Peyer's patch (tissue), 4 donors: ENCODE measurements around the gene UGT1A10. TPM values are rescaled to one million over a fixed set of nuclear protein-coding genes. Genes with fewer than 3 reads are reported as not detected.
"Not testable (repeated sequence)": the region's sequence is repeated elsewhere in the genome, so short reads cannot be mapped to it uniquely, and the experiment has no call there.

Experiments used
- DNase-seq, 3 donors: peaks; one replicate each; pipeline ENCODE4 v3.0.0-alpha.2; 2017 to 2019
- H3K27ac ChIP-seq, 4 donors: fragments of 200-600 bp; sonication (generic); one replicate each; pipeline ENCODE4 v1.5.1; 2016 to 2019
- H3K27me3 ChIP-seq, 2 donors: fragments of 200-600 bp; sonication (generic); one replicate each; pipeline ENCODE4 v1.5.1; 2019
- H3K36me3 ChIP-seq, 3 donors: fragments of 200-600 bp; sonication (generic); one replicate each; pipeline ENCODE4 v1.5.1; 2016 to 2019
- H3K4me1 ChIP-seq, 4 donors: fragments of 200-600 bp; sonication (generic); one replicate each; pipeline ENCODE4 v1.5.1; 2016 to 2019
- H3K4me3 ChIP-seq, 4 donors: fragments of 200-600 bp; sonication (generic); 1 replicate in 3 of 4; 2 replicates in 1 of 4; pipeline ENCODE4 v1.5.1; 2016 to 2019; ENCODE audit warnings: mild to moderate bottlenecking in 1 of 4
- H3K9me3 ChIP-seq, 4 donors: fragments of 200-600 bp; sonication (generic); one replicate each; pipeline ENCODE4 v1.5.1; 2016 to 2019; ENCODE audit warnings: mild to moderate bottlenecking in 1 of 4
- POLR2A ChIP-seq, 2 donors: fragments of 450-650 bp; IDR thresholded peaks; one replicate each; pipeline ENCODE4 v1.5.1; 2017; ENCODE audit warnings: antibody characterized with exemption in 2 of 2, mild to moderate bottlenecking in 2 of 2, moderate library complexity in 2 of 2
- total RNA-seq, 4 donors: library from RNA; depleted of rRNA; stranded (reverse); fragments of >200 nt; gene quantifications; one replicate each; pipeline ENCODE4 v1.1.0, GENCODE V29; 2016
- TF ChIP-seq, protein P1 (sequence below), 6 experiments: fragments of 450-650 bp in 4 of 6; fragments of 200-600 bp in 2 of 6; sonication (generic) in 1 of 6; IDR thresholded peaks; one replicate each; pipeline ENCODE4 v1.5.1; 2017 to 2019; ENCODE audit warnings: antibody characterized with exemption in 6 of 6, mild to moderate bottlenecking in 3 of 6, moderate library complexity in 1 of 6

UGT1A10 gene
- total RNA-seq, 4 donors from 2014 or later = 19.0 to 168 (median 71.8) TPM

- no peaks in the 10 kb centered on the region for H3K9me3 ChIP-seq
- no peak overlapping the region for H3K4me3 ChIP-seq
- H3K36me3 ChIP-seq = no peaks in the 10 kb centered on the region
- peaks cover 0 to 31% (median 0%) of the 10 kb centered on the region in 4 donors for H3K4me1 ChIP-seq
- no peaks in the 10 kb centered on the region for H3K27me3 ChIP-seq
- no peak overlapping the region for H3K27ac ChIP-seq
- DNase-seq = no peak
- TF ChIP-seq, protein P1, sequence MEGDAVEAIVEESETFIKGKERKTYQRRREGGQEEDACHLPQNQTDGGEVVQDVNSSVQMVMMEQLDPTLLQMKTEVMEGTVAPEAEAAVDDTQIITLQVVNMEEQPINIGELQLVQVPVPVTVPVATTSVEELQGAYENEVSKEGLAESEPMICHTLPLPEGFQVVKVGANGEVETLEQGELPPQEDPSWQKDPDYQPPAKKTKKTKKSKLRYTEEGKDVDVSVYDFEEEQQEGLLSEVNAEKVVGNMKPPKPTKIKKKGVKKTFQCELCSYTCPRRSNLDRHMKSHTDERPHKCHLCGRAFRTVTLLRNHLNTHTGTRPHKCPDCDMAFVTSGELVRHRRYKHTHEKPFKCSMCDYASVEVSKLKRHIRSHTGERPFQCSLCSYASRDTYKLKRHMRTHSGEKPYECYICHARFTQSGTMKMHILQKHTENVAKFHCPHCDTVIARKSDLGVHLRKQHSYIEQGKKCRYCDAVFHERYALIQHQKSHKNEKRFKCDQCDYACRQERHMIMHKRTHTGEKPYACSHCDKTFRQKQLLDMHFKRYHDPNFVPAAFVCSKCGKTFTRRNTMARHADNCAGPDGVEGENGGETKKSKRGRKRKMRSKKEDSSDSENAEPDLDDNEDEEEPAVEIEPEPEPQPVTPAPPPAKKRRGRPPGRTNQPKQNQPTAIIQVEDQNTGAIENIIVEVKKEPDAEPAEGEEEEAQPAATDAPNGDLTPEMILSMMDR (IDR thresholded peaks at IDR 0.05) = no peak
- TF ChIP-seq POLR2A (IDR thresholded peaks at IDR 0.05) = no peak
Observed at GRCh38 chr2:233693963-233694362, 57.7 kb downstream of the UGT1A10 start.

GRCh38 chr2:233698740-233699139 is 62.5 kb downstream of the UGT1A10 start:
- H3K27ac ChIP-seq = no peak overlapping the region
- no peaks in the 10 kb centered on the region for H3K36me3 ChIP-seq
- TF ChIP-seq POLR2A (IDR thresholded peaks at IDR 0.05) = no peak
- TF ChIP-seq, protein P1 (IDR thresholded peaks at IDR 0.05) = no peak
- H3K9me3 ChIP-seq = no peaks in the 10 kb centered on the region
- DNase-seq = no peak
- no peaks in the 10 kb centered on the region for H3K27me3 ChIP-seq
- no peak overlapping the region for H3K4me3 ChIP-seq
- H3K4me1 ChIP-seq = peaks cover 0 to 8% (median 0%) of the 10 kb centered on the region in 4 donors

DNA sequence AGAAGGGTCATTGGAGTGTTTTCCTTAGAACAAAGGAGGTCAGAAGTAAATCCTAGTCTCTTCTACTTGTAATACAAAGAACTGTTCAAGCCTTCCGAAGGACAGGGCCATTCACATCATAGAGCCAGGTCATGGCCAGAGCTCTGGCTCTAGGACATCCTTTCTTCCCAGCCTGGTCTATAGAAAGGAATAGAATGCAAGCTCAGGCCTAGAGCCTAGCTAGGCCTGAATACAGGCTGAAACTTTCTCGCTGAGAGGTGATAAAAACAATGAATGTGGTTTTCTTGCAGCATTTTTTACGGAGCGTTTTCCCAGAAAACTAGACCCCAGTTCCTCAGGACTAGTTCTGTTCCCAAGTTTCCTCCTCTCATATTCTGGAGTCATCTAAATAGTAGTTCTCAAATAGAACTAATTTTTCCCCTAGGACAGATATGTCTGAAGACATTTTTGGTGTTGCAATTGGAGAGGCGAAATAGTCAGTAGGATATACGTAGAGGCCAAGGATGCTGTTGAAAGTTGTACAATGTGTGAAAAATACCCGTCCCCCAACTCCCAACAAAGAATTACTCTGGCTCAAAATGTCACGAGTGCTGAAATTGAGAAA is 63.3 kb downstream of the UGT1A10 start:
- H3K9me3 ChIP-seq = no peaks in the 10 kb centered on the region
- no peaks in the 10 kb centered on the region for H3K36me3 ChIP-seq
- TF ChIP-seq, protein P1 (IDR thresholded peaks at IDR 0.05) = no peak
- TF ChIP-seq POLR2A (IDR thresholded peaks at IDR 0.05) = no peak
- peak overlapping the region in 2 of 4 donors; percentile 40 to 48 for H3K27ac ChIP-seq
- H3K4me1 ChIP-seq = peaks cover 0 to 3% (median 0%) of the 10 kb centered on the region in 4 donors
- DNase-seq = no peak
- no peak overlapping the region for H3K4me3 ChIP-seq
- no peaks in the 10 kb centered on the region for H3K27me3 ChIP-seq

DNA sequence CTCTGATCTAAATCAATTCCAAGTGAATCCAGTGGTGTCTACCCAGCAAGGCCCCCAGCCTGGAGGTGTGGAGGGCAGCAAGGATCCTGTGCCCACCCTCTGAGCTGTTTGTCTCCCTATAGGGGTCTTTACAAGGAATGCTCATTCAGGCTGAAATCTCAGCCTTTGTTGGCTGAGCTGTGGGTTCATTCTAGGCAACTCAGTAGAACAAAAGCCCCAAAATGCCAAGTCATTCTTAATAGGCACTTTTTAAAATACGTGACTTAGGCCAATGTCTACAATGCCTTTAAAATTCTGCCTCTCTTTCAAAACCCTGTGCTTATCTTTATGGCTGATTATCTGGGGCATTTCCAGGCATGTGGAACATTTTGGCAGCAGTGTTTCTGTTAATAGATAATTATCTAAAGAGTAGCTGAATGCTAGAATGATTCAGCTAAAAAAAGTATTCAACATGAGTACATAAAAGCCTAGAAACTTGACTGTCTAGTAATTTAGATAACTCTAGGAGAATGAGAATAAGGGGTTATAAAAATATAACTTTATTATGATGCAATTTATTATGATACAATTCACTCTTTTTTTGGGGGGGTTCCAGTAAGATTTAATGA is 63.9 kb downstream of the UGT1A10 start:
- Histone ChIP-seq H3K9me3 (no peaks in the 10 kb centered on the region), H3K27ac (peak overlapping the region in 2 of 4 donors; percentile 40 to 48), H3K27me3 (no peaks in the 10 kb centered on the region), H3K4me1 (peaks cover 0 to 3% (median 0%) of the 10 kb centered on the region in 4 donors), H3K4me3 (no peak overlapping the region), H3K36me3 (no peaks in the 10 kb centered on the region)
- DNase-seq = no peak
- TF ChIP-seq, protein P1 (IDR thresholded peaks at IDR 0.05) = no peak
- TF ChIP-seq POLR2A (IDR thresholded peaks at IDR 0.05) = no peak

DNA sequence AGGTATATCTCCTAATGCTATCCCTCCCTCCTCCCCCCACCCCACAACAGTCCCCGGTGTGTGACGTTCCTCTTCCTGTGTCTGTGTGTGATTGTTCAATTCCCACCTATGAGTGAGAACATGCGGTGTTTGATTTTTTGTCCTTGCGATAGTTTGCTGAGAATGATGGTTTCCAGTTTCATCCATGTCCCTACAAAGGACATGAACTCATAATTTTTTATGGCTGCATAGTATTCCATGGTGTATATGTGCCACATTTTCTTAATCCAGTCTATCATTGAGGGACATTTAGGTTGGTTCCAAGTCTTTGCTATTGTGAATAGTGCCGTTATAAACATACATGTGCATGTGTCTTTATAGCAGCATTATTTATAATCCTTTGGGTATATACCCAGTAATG is 64.6 kb downstream of the UGT1A10 start:
- not testable (repeated sequence) for H3K4me1 ChIP-seq, H3K27me3 ChIP-seq, H3K4me3 ChIP-seq, H3K36me3 ChIP-seq, H3K9me3 ChIP-seq, DNase-seq, H3K27ac ChIP-seq

DNA sequence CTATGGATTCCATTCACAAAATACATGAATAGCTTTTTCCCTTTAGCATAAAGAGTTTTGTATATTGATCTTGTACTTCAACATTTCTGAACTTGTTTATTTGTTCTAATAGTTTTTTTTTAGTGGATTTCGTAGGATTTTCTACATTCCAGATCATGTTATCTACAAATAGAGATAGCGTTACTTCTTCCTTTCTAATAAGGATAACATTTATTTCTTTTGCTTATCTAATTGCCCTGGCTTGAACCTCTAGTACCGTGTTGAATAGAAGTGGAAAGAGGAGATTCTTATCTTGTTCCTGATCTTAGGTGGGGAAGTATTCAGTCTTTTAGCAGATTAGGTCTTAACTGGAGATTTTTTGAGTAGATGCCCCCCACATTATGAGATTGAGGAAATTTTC is 66.0 kb downstream of the UGT1A10 start:
- Histone ChIP-seq H3K9me3 (no peaks in the 10 kb centered on the region), H3K36me3 (no peaks in the 10 kb centered on the region), H3K27me3 (no peaks in the 10 kb centered on the region), H3K4me3 (no peak overlapping the region), H3K4me1 (peaks cover 0 to 14% (median 0%) of the 10 kb centered on the region in 4 donors), H3K27ac (no peak overlapping the region)
- TF ChIP-seq POLR2A (IDR thresholded peaks at IDR 0.05) = no peak
- TF ChIP-seq, protein P1 (IDR thresholded peaks at IDR 0.05) = no peak
- no peak for DNase-seq
